Measurements from ENCODE around the gene LHX3. TPM values are rescaled to one million over a fixed set of nuclear protein-coding genes. Genes with fewer than 3 reads are reported as not detected.

Gene LHX3
- total and polyA plus RNA-seq, 2 of the 8 experiments (the other 6 are each of a cell fraction or from before 2014, with no cell fraction given), result 0.02 TPM; not detected in 1

DNA sequence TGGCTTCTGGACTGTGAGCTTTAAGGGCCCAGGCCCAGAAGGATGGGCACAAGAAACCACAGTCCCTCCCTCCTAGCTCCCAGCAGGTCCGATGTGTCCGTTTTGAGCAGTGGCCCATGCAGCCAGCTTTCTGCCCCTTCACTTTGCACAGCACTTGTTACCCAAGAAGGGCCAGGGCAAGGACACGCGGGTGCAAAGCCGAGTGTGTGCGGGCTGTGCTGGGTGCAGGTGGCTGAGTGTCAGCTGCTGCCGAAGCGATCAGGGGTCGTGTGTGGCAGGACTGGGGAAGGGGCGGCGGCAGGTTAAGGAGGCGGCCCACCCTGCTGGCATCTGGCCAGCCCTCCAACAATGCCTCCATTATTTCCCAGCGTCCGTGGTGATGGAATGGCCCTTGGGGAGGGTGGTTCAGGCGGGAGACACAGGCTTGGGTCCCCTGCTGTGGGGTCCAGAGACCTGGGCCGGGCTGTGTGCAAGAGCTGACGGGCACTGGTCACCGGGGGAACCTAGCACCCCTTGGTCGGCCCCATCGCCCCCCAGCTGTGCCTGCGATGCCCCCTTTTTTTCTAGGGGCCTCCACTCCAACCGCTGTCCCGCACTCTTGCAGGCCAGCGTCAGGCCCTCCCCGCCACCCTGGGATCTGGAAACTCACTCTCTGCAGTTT is 653 bp downstream of the LHX3 start:
- Histone ChIP-seq H3K27ac (ENCODE audit: low read depth, low read length) (no peak overlapping the region), H3K18ac (ENCODE audit: extremely low read depth, low read length) (no peak overlapping the region), H2BK5ac (ENCODE audit: low read depth, low read length) (no peak overlapping the region), H3K36me3 (ENCODE audit: control insufficient read depth in 2 of 4, insufficient read depth in 4 of 4, low read length in 3 of 4) (peaks cover 0 to 21% (median 2%) of the 10 kb centered on the region in 4 experiments; a peak in 1 of 8 replicates), H3K4me1 (replicated peaks in 1 of 4; ENCODE audit: control insufficient read depth in 3 of 4, insufficient read depth in 4 of 4, low read length in 3 of 4) (peaks cover 4 to 15% (median 8%) of the 10 kb centered on the region in 4 experiments; a peak in 6 of 7 replicates), H3K4me2 (ENCODE audit: insufficient read depth in 1 of 2, low read depth in 2 of 2, low read length in 2 of 2) (peak overlapping the region in 1 of 2 experiments; percentile 54; a peak in 3 of 4 replicates), H4K8ac (ENCODE audit: extremely low read depth, insufficient read depth, low read length) (peak overlapping the region; percentile 36; the same call in 1 of the 2 replicates), H3K23ac (ENCODE audit: insufficient read length) (no peak overlapping the region), H2AFZ (ENCODE audit: low read length) (no peak overlapping the region), H4K5ac (ENCODE audit: insufficient read length, low read depth, low read length) (no peak overlapping the region), H3K27me3 (replicated peaks in 1 of 4; ENCODE audit: control insufficient read depth in 3 of 4, extremely low read depth in 1 of 4, insufficient read depth in 3 of 4, low read length in 3 of 4) (peaks cover 55 to 69% (median 67%) of the 10 kb centered on the region in 4 experiments), H3K14ac (ENCODE audit: insufficient read length) (no peak overlapping the region), H3K56ac (replicated peaks; ENCODE audit: insufficient read length, low read depth, low read length) (no peak overlapping the region), H3K9me3 (ENCODE audit: insufficient read depth in 2 of 2, low read depth in 1 of 2, low read length in 1 of 2) (no peaks in the 10 kb centered on the region; a peak in 1 of 4 replicates), H2BK12ac (ENCODE audit: low read depth, low read length) (no peak overlapping the region), H2BK20ac (ENCODE audit: low read length) (no peak overlapping the region), H3K79me1 (ENCODE audit: low read depth, low read length) (peaks cover 4% of the 10 kb centered on the region; the same call in 1 of the 2 replicates), H4K20me1 (replicated peaks in 1 of 2; ENCODE audit: control insufficient read depth in 1 of 2, insufficient read depth in 2 of 2, low read length in 2 of 2) (peaks cover 25 to 59% of the 10 kb centered on the region in 2 experiments), H3K4ac (replicated peaks; ENCODE audit: insufficient read length, low read depth, low read length) (no peak overlapping the region), H3K79me2 (ENCODE audit: control insufficient read depth in 1 of 2, insufficient read depth in 2 of 2, low read length in 2 of 2) (no peaks in the 10 kb centered on the region), H4K91ac (replicated peaks; ENCODE audit: insufficient read length, low read length) (no peak overlapping the region), H3K9ac (replicated peaks in 1 of 4; ENCODE audit: extremely low read depth in 1 of 4, low read depth in 3 of 4, low read length in 3 of 4) (no peak overlapping the region), H3K4me3 (ENCODE audit: extremely low read depth in 1 of 4, insufficient read depth in 2 of 4, low read depth in 3 of 4, low read length in 4 of 4) (no peak overlapping the region), H2AK5ac (ENCODE audit: low read depth, low read length) (no peak overlapping the region), H3K23me2 (ENCODE audit: low read depth, low read length) (peaks cover 8% of the 10 kb centered on the region; the same call in 1 of the 2 replicates), H2BK15ac (ENCODE audit: low read length) (no peak overlapping the region), H2BK120ac (replicated peaks; ENCODE audit: low read depth, low read length) (no peak overlapping the region)
- DNase-seq (ENCODE audit: low read depth in 1 of 2, low spot score in 2 of 2), result no peak
- FAIRE-seq, result no peak
- CTCF ChIA-PET (ENCODE audit: partially characterized antibody), result interaction anchor here (0.7 to 5.0 kb wide), 9 partner anchors 13 to 236 kb away, joined by 3 to 26 read pairs (median 8); no protein-coding TSS in a partner anchor
- 59% methylated on average over 17 of the region's 25 CpGs; no CpG with 5 or more reads in 1 of the 2 experiments for WGBS, 2 experiments (ENCODE audit: extremely low coverage in 1 of 2, insufficient coverage in 1 of 2, insufficient read length in 1 of 2, insufficient replicate concordance in 2 of 2, low coverage in 1 of 2, low lambda C conversion rate in 2 of 2, missing lambda C conversion rate in 1 of 2)
- TF ChIP-seq EZH2 (IDR thresholded peaks at IDR 0.05; ENCODE audit: low read depth, low read length, severe bottlenecking), result peak; percentile 66
- no peak for TF ChIP-seq TCF12 (IDR thresholded peaks at IDR 0.05; ENCODE audit: low read depth, low read length)
- TF ChIP-seq TAF1 (IDR thresholded peaks at IDR 0.05; ENCODE audit: low read depth, low read length), result no peak
- POLR2A ChIA-PET (ENCODE audit: partially characterized antibody), result interaction anchor here (1.0 to 4.0 kb wide), 4 partner anchors 12 to 46 kb away, joined by 3 to 17 read pairs (median 4); no protein-coding TSS in a partner anchor

All from H1 (cell line).